ENCODE results near the gene KBTBD12.

KBTBD12 gene

GRCh38 chr3:127953091-127954035 lies 38.3 kb downstream of the KBTBD12 start:
- DNase-seq: no peak

- DNase-seq: no peak
Measured at GRCh38 chr3:127954640-127955039, 39.6 kb downstream of the KBTBD12 start.

GRCh38 chr3:127955728-127956127 lies 40.7 kb downstream of the KBTBD12 start:
- no peak for DNase-seq

- DNase-seq: no peak
Measured at GRCh38 chr3:127959041-127959440, 44.0 kb downstream of the KBTBD12 start.

DNA sequence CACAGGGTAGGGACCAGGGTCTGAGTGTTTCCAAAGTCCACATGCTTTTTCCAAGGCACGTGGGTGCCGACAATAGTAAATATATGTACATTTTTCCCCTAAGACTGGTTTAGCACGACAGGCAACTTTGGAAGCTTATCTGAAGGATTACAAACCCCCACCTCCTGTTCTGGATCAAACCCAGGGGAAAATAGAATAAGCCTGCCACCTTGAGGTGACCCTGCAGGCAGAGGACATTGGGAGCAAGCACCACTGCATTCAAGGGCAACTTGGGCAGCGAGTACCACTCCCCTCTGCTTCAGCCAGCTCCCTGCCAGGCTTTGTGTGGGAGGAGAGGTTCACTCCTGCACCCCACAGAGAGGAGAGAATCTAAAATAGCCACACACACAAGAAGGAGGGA lies 44.8 kb downstream of the KBTBD12 start:
- no peak for DNase-seq

- DNase-seq: no peak
Measured at GRCh38 chr3:127960421-127960965, 45.5 kb downstream of the KBTBD12 start.

DNA sequence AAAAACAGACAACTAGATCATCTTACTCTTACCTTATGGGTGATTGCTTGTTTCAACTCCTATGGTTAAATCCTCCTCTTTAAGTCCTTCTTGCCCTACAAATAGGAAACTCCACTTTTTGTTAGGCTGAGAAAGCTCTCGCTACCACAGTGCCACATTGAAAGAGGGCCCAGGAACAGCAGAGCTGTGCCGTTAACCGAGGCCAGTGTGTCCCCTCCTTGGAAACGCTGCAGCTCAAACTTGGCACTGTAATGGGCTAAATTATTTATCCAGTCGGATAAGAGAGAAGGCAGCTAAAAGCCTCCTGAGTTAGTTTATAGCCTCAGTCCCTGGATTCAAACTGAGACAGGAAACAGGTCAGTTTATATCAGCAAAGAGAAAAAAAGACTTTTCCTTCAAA lies 46.1 kb downstream of the KBTBD12 start:
- no peak for DNase-seq

GRCh38 chr3:127961963-127962362 lies 46.9 kb downstream of the KBTBD12 start:
- DNase-seq: no peak

GRCh38 chr3:127962937-127963336 lies 47.9 kb downstream of the KBTBD12 start:
- DNase-seq: no peak

DNA sequence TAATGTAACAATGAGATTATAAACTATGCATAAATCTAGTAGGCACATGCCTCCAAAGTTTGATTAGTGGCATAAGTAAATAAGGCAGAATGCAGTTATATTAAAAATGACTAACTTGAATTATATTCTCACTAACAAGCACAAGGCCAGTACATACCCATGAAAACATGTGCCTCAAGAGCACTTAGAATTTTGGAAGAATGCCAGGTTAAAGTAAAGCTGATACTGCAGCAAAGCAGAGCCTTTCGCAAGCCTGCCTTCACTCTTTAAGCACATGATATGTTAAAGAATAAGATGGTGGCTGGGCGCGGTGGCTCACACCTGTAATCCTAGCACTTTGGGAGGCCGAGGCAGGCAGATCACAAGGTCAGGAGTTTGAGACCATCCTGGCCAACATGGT lies 49.0 kb downstream of the KBTBD12 start:
- no peak for DNase-seq

DNA sequence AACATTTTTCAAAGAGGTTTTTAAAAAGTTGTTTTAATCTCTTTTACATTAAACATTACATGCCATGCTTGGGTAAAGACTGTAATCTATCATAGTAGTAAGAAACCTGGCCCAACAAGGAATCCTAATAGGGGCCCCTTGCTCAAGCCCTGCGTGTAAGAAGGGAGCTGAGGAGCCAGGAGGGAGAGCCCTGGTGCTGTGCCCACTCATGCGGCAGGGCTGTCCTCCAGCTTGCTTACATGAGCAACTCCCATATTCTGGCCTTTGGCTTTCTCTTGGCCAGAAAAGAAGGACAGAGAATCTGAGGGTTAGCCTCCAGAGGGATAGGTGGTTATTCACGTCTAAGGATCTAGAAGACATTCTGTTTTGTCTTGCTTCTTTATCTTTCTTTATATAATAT lies 49.8 kb downstream of the KBTBD12 start:
- DNase-seq: no peak

GRCh38 chr3:127967316-127967715 lies 52.3 kb downstream of the KBTBD12 start:
- DNase-seq: no peak

DNA sequence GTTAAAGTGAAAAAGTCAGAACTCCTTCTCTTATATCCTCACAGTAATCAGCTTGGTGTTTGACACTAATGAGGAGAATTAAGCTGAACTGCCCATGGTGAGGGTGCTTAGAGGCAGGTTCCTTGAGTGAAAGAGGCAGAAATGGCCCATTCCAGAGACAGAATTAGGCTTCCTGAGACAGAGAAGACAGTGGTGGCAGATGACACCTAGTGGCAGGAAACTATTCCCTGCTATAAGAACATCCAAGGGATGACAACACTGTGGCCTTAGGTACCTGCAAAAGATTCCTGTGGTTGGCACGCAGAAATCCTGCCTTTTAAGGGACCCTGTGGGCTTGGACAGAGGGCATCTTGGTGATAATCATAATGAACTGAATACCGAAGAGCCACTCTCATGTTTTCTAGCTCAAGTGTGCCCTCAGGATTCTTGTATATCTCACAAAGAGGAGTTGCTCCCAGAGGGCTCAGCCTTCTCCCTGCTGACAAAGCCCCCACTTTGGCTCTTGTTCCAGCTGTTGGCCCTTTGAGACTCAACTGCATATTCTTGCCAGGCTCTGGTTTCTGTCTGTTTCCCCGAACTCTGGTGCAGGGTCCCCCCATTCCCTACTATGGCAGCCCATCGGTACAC lies 56.0 kb downstream of the KBTBD12 start:
- peak; percentile 4 for DNase-seq

- DNase-seq: no peak
Measured at GRCh38 chr3:127974226-127974625, 59.2 kb downstream of the KBTBD12 start.

DNA sequence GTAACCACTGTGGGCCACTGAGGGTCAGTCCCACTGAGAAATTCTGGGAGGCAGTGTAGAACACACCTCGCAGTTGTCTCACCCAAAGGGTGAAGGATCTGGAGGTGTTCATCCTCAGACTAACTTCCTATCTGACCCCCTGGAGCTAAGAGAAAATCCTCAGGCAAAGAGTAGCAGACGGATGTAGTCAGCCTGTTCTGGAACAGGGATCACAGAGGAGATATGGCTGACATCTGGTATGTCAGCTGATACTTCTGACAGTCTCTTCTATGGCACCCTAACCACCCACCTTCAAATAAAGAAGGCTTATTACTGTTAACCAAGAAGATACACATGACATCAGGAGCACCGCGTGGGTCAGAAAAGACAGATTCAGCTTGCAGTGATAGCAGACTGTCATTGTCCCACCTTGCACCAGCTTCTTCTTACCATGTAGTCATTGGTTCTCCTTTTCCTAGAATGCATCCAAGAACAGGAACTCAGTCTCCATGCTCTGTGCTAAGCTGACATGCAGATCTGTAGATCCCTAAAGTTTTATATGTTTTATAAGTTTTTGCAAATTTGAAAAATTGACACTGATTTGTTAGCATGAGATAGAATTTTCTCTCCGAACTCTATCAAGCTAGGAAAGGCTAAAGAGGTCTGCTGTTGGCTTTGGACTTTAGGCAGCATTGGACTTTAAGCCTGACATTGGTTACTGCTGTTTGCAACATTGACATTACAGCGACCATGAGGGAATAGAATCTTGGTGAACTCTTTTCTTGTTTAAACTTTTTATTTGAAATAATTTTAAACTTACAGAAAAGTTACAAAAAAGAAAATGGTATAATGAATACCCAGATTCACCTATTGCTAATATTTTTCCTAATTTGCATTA lies 60.4 kb downstream of the KBTBD12 start:
- DNase-seq: no peak

GRCh38 chr3:127978636-127979035 lies 63.6 kb downstream of the KBTBD12 start:
- no peak for DNase-seq

- DNase-seq: no peak
Measured at GRCh38 chr3:127979473-127979872, 64.4 kb downstream of the KBTBD12 start.

- DNase-seq: no peak
Measured at GRCh38 chr3:127981097-127981496, 66.1 kb downstream of the KBTBD12 start.

DNA sequence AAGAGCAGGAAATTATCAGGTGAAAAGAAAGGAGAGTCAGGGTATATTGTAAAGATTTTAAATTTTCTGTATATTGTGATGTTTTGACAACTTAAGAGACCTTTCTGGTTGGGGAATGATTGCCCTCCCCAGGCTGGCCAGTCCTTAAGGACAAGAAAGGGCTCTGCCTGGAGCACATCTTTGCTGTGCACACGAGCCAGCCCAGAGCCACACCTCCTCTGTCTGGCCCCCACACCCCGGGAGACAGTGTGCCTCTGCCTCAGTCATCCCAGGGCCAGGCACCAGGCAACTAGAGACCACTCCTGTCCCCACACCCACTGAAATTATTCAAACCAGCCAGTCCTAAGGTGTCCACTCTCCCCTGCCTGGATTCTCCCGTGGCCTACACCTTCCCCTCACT lies 67.1 kb downstream of the KBTBD12 start:
- DNase-seq: no peak

DNA sequence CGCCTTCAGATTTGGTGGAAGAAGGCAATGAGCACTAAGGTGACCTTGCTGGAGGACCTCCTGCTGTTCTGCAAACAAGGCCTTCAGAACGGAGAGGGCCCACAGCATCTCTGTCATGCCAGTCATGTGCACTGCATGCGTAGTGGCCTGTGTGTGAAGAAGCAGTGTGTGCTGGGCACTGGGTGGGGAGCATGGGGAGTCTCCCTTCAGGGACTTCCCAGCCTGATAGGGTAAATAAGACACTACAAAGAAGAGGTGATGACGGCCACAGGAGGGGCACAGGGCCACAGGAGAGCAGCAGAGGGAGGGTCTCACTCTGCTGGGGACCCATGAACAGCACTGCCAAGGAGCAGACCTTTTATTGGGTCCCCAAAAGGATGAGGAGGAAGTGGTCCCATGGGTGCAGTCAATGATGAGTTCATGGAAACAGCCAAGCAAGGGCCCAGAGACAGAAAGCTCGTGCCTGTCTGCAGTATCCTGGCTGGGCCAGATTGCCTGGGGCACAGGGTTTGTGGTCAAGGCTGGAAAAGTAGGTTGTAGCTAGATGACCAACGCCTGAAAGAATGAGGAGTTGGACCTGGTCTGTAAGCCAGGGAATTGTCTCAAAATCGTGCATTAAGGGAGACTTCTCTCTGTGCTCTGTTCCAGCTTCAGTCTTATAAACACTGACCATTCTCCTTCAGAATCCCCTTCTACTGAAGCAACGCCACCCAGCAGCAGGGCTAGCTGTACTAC lies 69.4 kb downstream of the KBTBD12 start:
- DNase-seq: no peak

GRCh38 chr3:127985216-127985615 lies 70.2 kb downstream of the KBTBD12 start:
- DNase-seq: no peak

GRCh38 chr3:127985655-127986225 lies 70.7 kb downstream of the KBTBD12 start:
- DNase-seq: no peak
